ENCODE data around the gene DAGLB. TPM values are rescaled to one million over a fixed set of nuclear protein-coding genes. Genes with fewer than 3 reads are reported as not detected.
"Not testable (repeated sequence)": the region's sequence is repeated elsewhere in the genome, so short reads cannot be mapped to it uniquely, and the experiment has no call there.

Gene DAGLB
- total RNA-seq, 1 experiment from 2014 or later: 23.4 TPM

DNA sequence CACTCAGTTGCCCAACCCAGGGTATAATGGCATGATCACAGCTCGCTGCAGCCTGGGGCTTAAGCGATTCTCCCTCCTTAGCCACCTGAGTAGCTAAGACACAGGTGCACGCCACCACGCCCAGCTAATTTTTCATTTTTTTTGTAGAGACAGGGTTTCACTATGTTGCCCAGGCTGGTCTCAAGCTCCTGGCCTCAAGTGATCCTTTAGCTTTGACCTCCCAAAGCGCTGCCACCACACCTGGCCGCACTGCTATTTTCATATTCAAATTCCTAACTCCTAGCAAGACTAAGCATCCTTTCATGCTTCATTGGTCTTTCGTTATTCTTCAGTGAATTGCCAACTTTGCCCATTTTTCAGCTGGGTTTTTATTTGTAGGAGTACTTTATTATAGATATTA, 30.4 kb upstream of the DAGLB start:
- Histone ChIP-seq H3K27me3 (replicated peaks) (no peaks in the 10 kb centered on the region), H3K4me1 (replicated peaks) (peaks cover 19% of the 10 kb centered on the region), H3K36me3 (peaks cover 85% of the 10 kb centered on the region), H3K27ac (no peak overlapping the region), H3K4me3 (no peak overlapping the region), H3K9me3 (replicated peaks) (no peaks in the 10 kb centered on the region)
- DNase-seq (ENCODE audit: low read depth in 1 of 2, low spot score in 2 of 2): no peak

DNA sequence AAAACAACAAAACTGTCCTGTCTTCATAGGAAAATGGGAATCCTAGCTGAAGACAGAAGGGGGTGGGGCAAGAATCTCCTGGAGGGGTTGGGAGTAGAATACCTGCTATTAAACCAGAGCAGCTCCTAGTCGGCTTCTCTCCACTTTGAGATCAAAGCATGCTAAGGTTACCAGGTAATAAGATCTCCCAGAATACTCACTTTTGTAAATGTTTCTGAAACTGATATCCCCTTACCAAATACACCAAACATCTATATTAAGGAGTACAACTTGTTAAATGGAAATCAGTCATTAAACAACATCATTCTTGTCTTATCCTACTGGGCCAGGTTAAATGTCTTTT, 29.5 kb upstream of the DAGLB start:
- Histone ChIP-seq H3K27me3 (replicated peaks) (no peaks in the 10 kb centered on the region), H3K36me3 (peaks cover 86% of the 10 kb centered on the region), H3K4me3 (no peak overlapping the region), H3K4me1 (replicated peaks) (peaks cover 18% of the 10 kb centered on the region), H3K27ac (no peak overlapping the region), H3K9me3 (replicated peaks) (no peaks in the 10 kb centered on the region)
- DNase-seq (ENCODE audit: low read depth in 1 of 2, low spot score in 2 of 2): no peak

DNA sequence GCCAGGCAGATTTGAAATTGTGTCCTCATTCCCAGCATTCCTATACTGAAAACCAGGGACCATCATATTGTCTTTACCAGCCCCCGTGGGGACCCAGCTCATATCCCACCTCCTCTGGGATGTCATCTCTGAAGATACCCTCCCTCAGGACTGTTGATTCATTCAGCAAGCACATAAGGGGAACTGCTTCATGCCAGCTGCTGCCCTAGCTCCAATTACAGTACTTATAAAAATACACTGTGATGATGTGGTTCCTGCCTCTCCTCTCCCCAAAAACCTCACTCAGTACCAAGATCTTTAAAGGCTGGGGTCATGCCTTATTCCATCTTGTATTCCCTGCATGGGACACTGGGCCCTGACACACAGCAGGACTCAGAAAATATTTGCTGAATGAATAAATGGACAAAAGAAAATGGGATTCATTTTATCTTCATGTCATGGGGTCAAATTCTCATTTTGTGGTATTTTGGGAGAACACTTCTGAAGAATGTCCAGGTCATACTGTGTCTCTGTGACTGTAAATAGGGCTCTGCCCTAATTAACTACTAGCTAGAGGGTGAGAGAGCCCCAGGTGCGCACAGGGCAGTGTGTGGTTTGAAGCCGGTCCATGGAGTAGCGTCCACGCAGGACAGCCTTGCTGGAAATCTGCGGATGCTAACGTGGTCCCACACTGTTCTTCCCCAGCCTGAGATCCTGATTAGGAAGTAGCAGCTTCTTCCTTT, 29.0 kb upstream of the DAGLB start:
- Histone ChIP-seq H3K27ac (no peak overlapping the region), H3K27me3 (replicated peaks) (no peaks in the 10 kb centered on the region), H3K4me1 (replicated peaks) (peaks cover 15% of the 10 kb centered on the region), H3K36me3 (peaks cover 86% of the 10 kb centered on the region), H3K4me3 (no peak overlapping the region), H3K9me3 (replicated peaks) (no peaks in the 10 kb centered on the region)
- DNase-seq (ENCODE audit: low read depth in 1 of 2, low spot score in 2 of 2): no peak

DNA sequence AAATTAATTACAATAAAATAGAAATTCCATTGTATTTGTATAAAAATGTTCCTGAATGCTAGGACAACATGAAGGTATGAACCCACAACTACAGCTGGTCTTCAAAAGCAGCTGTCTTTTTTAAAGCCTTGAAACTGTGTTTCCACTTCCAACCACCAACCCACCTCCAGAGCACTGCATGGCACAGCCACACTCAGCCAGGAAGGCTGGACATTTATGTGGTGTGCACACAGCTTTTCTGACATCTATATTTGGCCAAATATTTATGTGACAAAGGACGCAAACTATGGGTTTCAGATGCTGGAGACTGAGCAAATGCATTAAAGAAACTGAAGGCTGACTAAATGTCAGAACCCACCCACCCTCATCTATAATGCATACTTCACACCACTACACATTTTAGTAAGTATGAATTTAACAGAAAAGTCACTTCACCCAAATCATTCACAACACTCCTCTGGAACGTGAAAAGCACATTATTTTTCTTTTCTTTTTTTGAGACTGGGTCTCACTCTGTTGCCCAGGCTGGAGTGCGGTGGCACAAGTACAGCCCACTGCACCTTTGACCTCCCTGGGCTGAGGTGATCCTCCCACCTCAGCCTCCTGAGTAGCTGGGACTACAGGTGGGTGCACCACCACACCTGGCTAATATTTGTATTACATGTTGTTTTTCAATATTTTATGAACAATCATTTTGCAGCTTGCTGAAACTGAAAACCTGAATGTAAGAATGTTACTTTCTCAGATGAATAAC, 27.9 kb upstream of the DAGLB start:
- H3K36me3 ChIP-seq: peaks cover 84% of the 10 kb centered on the region
- no peak overlapping the region for H3K4me3 ChIP-seq
- DNase-seq (ENCODE audit: low read depth in 1 of 2, low spot score in 2 of 2): no peak
- H3K9me3 ChIP-seq (replicated peaks): no peaks in the 10 kb centered on the region
- no peaks in the 10 kb centered on the region for H3K27me3 ChIP-seq (replicated peaks)
- no peak overlapping the region for H3K27ac ChIP-seq
- peaks cover 11% of the 10 kb centered on the region for H3K4me1 ChIP-seq (replicated peaks)

DNA sequence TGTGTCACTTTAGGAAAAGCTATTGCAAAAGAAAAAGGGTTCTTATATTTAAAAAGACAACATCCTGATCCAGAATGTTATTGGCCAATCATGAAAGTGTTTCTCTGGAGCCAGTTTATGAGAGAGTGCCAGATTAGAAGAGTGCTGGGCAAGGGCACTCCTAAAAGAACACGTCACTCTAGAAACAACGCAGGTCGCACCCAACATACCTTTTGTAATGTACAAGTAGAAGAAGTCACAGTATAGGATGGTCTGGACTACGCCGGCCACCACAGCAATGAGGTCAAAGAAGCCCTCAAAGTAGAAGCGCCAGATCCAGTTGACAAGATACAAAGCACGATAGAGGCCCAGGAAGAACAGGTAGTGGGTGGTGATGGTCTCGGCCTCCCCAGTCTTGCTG, 18.1 kb upstream of the DAGLB start:
- H3K4me3 ChIP-seq: no peak overlapping the region
- no peak overlapping the region for H3K27ac ChIP-seq
- peaks cover 27% of the 10 kb centered on the region for H3K4me1 ChIP-seq (replicated peaks)
- DNase-seq (ENCODE audit: low read depth in 1 of 2, low spot score in 2 of 2): no peak
- H3K36me3 ChIP-seq: peaks cover 96% of the 10 kb centered on the region
- no peaks in the 10 kb centered on the region for H3K27me3 ChIP-seq (replicated peaks)
- H3K9me3 ChIP-seq (replicated peaks): no peaks in the 10 kb centered on the region

DNA sequence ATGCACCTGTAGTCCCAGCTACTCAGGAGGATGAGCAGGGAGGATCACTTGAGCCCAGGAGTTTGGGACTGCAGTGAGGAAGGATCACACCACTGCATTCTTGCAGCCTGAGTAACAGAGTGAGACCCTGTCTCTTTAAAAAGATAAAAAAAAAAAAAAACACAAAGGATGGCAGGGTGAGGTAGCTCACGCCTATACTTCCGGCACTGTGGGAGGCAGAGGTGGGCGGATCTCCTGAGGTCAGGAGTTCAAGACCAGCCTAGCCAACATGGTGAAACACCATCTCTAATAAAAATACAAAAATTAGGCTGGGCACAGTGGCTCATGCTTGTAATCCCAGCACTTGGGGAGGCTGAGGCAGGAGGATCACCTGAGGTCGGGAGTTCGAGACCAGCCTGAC, 15.9 kb upstream of the DAGLB start:
- H3K36me3 ChIP-seq: peaks cover 81% of the 10 kb centered on the region
- not testable (repeated sequence) for H3K9me3 ChIP-seq (replicated peaks); H3K27ac ChIP-seq; H3K27me3 ChIP-seq (replicated peaks); H3K4me3 ChIP-seq
- peak in 1 of 2 experiments; percentile 26 for DNase-seq (ENCODE audit: low read depth in 1 of 2, low spot score in 2 of 2)
- H3K4me1 ChIP-seq (replicated peaks): peaks cover 27% of the 10 kb centered on the region

DNA sequence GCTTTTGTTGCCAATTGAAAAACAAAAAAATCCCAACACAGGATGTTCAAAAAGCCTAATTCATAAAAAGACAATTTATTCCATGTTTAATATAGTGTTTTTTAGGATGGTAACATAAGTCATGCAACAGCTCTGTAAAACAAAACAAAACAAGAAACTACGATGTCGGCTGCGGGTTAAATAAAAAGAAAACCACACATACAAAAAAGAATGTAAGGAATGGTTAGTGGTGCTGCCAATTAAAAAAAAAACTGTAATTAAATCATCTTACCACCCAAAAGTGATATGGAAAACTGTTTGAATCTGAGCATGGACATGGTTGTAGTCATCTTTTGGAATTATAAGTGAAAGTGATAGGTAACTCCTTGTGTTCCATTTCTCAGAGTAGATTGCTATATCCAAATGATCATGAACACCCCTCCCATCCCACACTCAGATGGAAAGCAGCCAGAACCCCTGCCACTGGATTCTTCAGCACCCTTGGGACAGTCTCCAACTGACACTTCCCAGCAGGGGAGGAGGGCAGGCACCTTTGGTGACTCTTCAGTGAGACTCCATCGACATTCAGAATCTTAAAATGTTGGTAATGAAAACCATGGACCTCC, 14.3 kb upstream of the DAGLB start:
- peak in 1 of 2 experiments; percentile 24 for DNase-seq (ENCODE audit: low read depth in 1 of 2, low spot score in 2 of 2)
- H3K27me3 ChIP-seq (replicated peaks): no peaks in the 10 kb centered on the region
- H3K36me3 ChIP-seq: peaks cover 65% of the 10 kb centered on the region
- no peak overlapping the region for H3K4me3 ChIP-seq
- H3K4me1 ChIP-seq (replicated peaks): peaks cover 27% of the 10 kb centered on the region
- H3K9me3 ChIP-seq (replicated peaks): no peaks in the 10 kb centered on the region
- H3K27ac ChIP-seq: no peak overlapping the region

DNA sequence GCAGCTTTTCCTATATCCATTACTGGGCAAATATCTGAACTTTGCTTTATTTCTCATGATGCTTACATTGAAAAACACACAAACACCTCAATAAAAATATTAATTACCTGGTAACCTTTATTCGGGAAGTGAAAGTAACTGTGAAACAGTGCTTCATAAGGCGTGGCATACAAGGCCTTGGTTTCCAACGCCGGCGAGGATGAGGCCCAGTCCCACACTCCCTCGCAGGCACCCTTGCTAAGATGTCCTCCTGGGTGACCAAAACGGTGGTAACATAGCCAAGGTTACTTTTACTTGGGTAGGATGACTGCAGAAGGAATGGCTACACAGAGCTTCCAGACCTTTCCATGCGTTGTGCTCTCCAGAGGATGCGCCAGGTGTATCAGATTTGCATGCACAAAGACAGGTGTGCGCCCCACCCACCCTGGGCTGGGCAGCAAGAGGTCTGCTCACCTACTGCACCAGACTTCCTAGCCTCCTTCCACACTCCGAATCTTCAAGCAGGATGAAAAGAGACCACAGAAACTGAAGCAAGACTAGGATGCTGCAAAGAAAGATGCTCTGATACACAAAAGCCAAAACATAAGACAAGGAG, 13.3 kb upstream of the DAGLB start:
- H3K4me1 ChIP-seq (replicated peaks): peaks cover 27% of the 10 kb centered on the region
- H3K9me3 ChIP-seq (replicated peaks): no peaks in the 10 kb centered on the region
- H3K4me3 ChIP-seq: no peak overlapping the region
- peaks cover 56% of the 10 kb centered on the region for H3K36me3 ChIP-seq
- no peak overlapping the region for H3K27ac ChIP-seq
- H3K27me3 ChIP-seq (replicated peaks): no peaks in the 10 kb centered on the region
- no peak for DNase-seq (ENCODE audit: low read depth in 1 of 2, low spot score in 2 of 2)

DNA sequence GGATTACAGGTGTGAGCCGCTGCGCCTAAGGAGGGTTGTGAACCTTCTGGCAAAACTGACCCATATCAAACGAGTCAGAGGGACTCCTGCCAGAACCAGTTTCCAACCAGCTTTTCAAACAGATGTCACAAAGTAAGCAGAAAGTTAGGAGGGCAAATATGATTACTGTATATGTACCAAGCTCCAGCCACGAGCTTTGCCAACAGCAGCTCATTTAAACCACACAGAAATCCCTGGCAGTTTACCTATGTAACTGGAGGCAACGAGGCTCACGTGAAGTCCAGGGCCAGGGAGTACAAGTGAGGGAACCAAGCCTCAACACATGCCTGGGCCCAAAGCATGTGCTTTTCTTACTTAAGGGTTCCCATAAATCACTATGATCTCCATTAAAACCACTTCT, 12.5 kb upstream of the DAGLB start:
- Histone ChIP-seq H3K4me1 (replicated peaks) (peaks cover 27% of the 10 kb centered on the region), H3K4me3 (no peak overlapping the region), H3K9me3 (replicated peaks) (no peaks in the 10 kb centered on the region), H3K36me3 (peaks cover 48% of the 10 kb centered on the region), H3K27me3 (replicated peaks) (no peaks in the 10 kb centered on the region), H3K27ac (no peak overlapping the region)
- no peak for DNase-seq (ENCODE audit: low read depth in 1 of 2, low spot score in 2 of 2)

DNA sequence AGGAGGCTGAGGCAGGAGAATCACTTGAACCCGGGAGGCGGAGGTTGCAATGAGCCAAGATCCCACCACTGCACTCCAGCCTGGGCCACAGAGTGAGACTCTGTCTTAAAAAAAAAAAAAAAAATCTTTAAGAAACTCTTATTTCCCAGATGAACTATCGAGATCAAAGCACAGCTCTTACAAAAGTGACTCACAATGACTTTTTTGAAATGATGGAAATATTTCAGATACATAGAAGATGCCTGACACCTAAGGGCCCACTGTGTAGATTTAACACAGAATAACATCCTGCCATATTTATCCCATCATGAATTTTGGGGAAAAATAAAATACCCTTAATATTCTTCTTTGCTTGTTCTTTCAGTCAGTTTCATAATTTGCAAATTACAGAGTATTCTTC, 10.9 kb upstream of the DAGLB start:
- H3K9me3 ChIP-seq (replicated peaks); DNase-seq (ENCODE audit: low read depth in 1 of 2, low spot score in 2 of 2); H3K27ac ChIP-seq; H3K27me3 ChIP-seq (replicated peaks); H3K4me3 ChIP-seq: not testable (repeated sequence)
- H3K36me3 ChIP-seq: peaks cover 35% of the 10 kb centered on the region
- peaks cover 34% of the 10 kb centered on the region for H3K4me1 ChIP-seq (replicated peaks)

DNA sequence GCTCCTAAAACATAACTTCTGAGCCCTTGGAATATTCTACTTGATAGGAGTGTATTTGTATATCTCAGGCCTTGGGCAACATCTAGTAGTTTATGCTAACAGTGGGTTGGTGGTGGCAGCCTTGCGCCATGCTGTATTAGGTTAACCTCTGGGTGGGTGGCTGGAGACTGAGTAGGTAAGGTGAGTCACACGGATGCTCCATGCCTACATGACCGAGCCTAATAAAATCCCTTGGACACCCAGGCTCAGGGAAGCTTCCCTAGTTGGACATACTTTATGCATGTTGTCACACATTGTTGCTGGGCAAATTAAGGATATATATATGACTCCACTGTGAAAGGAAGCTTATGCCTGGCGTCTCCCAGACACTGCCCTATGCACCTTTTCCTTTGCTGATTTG, 6.0 kb upstream of the DAGLB start:
- Histone ChIP-seq H3K9me3 (replicated peaks) (no peaks in the 10 kb centered on the region), H3K27ac (peak overlapping the region; percentile 71), H3K27me3 (replicated peaks) (no peaks in the 10 kb centered on the region), H3K4me3 (no peak overlapping the region), H3K36me3 (no peaks in the 10 kb centered on the region), H3K4me1 (replicated peaks) (peaks cover 28% of the 10 kb centered on the region)
- DNase-seq (ENCODE audit: low read depth in 1 of 2, low spot score in 2 of 2): peak; percentile 71 to 87

DNA sequence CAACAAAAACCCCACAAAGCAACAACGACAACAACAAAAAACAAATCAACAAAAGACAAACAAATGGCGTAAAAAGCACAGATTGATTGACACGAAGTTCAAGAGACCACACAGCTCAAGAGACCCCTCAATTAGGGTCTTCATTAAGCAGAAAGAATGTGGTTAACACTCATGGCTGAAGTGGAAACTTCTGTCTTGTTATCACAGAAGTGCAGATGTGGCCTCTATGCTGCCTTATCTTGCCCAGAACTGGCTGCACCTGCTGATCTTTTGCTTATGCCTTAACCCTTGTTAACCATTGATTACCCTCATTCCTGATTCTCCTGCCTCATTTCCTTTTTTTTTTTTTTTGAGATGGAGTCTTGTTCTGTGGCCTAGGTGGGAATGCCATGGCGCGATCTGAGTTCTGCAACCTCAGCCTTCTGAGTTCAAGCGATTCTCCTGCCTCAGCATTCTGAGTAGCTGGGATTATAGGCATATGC, 3.5 kb upstream of the DAGLB start:
- Histone ChIP-seq H3K27me3 (replicated peaks) (no peaks in the 10 kb centered on the region), H3K4me3 (no peak overlapping the region), H3K4me1 (replicated peaks) (peaks cover 37% of the 10 kb centered on the region), H3K9me3 (replicated peaks) (no peaks in the 10 kb centered on the region), H3K27ac (no peak overlapping the region), H3K36me3 (peaks cover 6% of the 10 kb centered on the region; the same call in 1 of the 2 replicates)
- DNase-seq (ENCODE audit: low read depth in 1 of 2, low spot score in 2 of 2): no peak

DNA sequence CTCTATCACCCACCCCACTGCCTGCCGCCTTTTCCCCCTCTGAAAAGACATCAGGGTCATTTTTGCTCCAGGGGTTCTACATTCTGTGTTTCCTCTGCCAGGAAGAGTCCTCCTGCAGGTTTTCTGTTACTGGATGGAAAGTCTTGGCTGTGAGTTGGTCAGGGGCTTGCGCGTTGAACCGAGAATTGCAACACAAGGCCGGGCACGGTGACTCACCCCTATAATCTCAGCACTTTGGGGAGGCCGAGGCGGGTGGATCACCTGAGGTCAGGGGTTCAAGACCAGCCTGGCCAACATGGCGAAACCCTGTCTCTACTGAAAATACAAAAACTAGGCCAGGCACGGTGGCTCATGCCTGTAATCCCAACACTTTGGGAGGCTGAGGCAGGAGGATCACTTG, 2.8 kb upstream of the DAGLB start:
- H3K36me3 ChIP-seq, H3K27ac ChIP-seq, H3K4me3 ChIP-seq: not testable (repeated sequence)

DNA sequence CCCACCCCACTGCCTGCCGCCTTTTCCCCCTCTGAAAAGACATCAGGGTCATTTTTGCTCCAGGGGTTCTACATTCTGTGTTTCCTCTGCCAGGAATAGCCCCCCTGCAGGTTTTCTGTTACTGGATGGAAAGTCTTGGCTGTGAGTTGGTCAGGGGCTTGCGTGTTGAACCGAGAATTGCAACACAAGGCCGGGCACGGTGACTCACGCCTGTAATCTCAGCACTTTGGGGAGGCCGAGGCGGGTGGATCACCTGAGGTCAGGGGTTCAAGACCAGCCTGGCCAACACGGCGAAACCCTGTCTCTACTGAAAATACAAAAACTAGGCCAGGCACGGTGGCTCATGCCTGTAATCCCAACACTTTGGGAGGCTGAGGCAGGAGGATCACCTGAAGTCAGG, 2.1 kb upstream of the DAGLB start:
- peaks cover 16% of the 10 kb centered on the region for H3K36me3 ChIP-seq
- H3K27ac ChIP-seq; H3K4me3 ChIP-seq; H3K27me3 ChIP-seq (replicated peaks); H3K9me3 ChIP-seq (replicated peaks): not testable (repeated sequence)
- DNase-seq (ENCODE audit: low read depth in 1 of 2, low spot score in 2 of 2): peak in 1 of 2 experiments; percentile 21
- peaks cover 46% of the 10 kb centered on the region for H3K4me1 ChIP-seq (replicated peaks)

More for the DNA sequence above, 2.8 kb upstream of the DAGLB start:
- not testable (repeated sequence) for DNase-seq (ENCODE audit: low read depth in 1 of 2, low spot score in 2 of 2); H3K9me3 ChIP-seq (replicated peaks); H3K27me3 ChIP-seq (replicated peaks)
- H3K4me1 ChIP-seq (replicated peaks): peaks cover 39% of the 10 kb centered on the region

All from SJSA1 (cell line).